GM23338 (cell line): ENCODE results near the gene P2RY6. TPM values are rescaled to one million over a fixed set of nuclear protein-coding genes. Genes with fewer than 3 reads are reported as not detected.

Experiments used
- ATAC-seq: fragments of 200-7000 bp; cut with Tn5 transposase; 3 replicates; pipeline ENCODE4 v1.9.1; 2020
- DNase-seq: peaks from one replicate; pipeline ENCODE4 v3.0.0-alpha.2; 2015; ENCODE audit warnings: low spot score
- H2AFZ ChIP-seq: fragments of 200-600 bp; sonication (generic); 2 replicates; pipeline ENCODE4 v1.8.0; 2016; ENCODE audit warnings: antibody characterized with exemption, mild to moderate bottlenecking, moderate library complexity
- H3F3A ChIP-seq: fragments of 200-600 bp; sonication (generic); replicated peaks from 2 replicates; pipeline ENCODE4 v1.8.0; 2017; ENCODE audit warnings: antibody characterized with exemption, mixed run types, low read depth
- H3K27ac ChIP-seq: fragments of 200-600 bp; sonication (generic); 2 replicates; pipeline ENCODE4 v1.6.1; 2016; ENCODE audit warnings: low read depth
- H3K27me3 ChIP-seq: fragments of 200-600 bp; sonication (generic); 2 replicates; pipeline ENCODE4 v1.8.0; 2016; ENCODE audit warnings: mild to moderate bottlenecking, mixed run types, moderate library complexity; ENCODE audit not compliant: insufficient read depth
- H3K36me3 ChIP-seq: fragments of 200-600 bp; sonication (generic); 2 replicates; pipeline ENCODE4 v1.8.0; 2016; ENCODE audit warnings: mild to moderate bottlenecking; ENCODE audit not compliant: insufficient read depth
- H3K4me1 ChIP-seq: fragments of 200-600 bp; sonication (generic); 2 replicates; pipeline ENCODE4 v1.8.0; 2016; ENCODE audit warnings: mild to moderate bottlenecking, moderate library complexity; ENCODE audit not compliant: insufficient read depth
- H3K4me2 ChIP-seq: fragments of 200-600 bp; sonication (generic); 2 replicates; pipeline ENCODE4 v1.7.1; 2017; ENCODE audit warnings: mixed run types
- H3K4me3 ChIP-seq: fragments of 200-600 bp; sonication (generic); 2 replicates; pipeline ENCODE4 v1.6.1; 2016; ENCODE audit warnings: mixed run types
- H3K79me2 ChIP-seq: fragments of 200-600 bp; sonication (generic); replicated peaks from 2 replicates; pipeline ENCODE4 v1.8.0; 2017; ENCODE audit warnings: mild to moderate bottlenecking; ENCODE audit not compliant: insufficient read depth
- H3K9me2 ChIP-seq: fragments of 200-600 bp; sonication (generic); 2 replicates; pipeline ENCODE4 v1.8.0; 2017; ENCODE audit not compliant: insufficient read depth
- H4K20me1 ChIP-seq: fragments of 200-600 bp; sonication (generic); replicated peaks from 2 replicates; pipeline ENCODE4 v1.8.0; 2017; ENCODE audit warnings: mild to moderate bottlenecking; ENCODE audit not compliant: insufficient read depth
- H3K27ac Mint-ChIP-seq: 2 replicates; pipeline ENCODE4 v1.8.0; 2020; ENCODE audit warnings: inconsistent platforms, mild to moderate bottlenecking, moderate library complexity, mixed read lengths
- H3K27me3 Mint-ChIP-seq: 3 replicates; pipeline ENCODE4 v1.8.0; 2022; ENCODE audit warnings: low read depth, mild to moderate bottlenecking, moderate library complexity, mixed read lengths, inconsistent platforms; ENCODE audit not compliant: insufficient read depth, poor library complexity
- H3K36me3 Mint-ChIP-seq: 3 replicates; pipeline ENCODE4 v1.8.0; 2021; ENCODE audit warnings: low read depth, mild to moderate bottlenecking, inconsistent platforms, moderate library complexity, mixed read lengths
- H3K4me1 Mint-ChIP-seq: 3 replicates; pipeline ENCODE4 v1.8.0; 2020; ENCODE audit warnings: mild to moderate bottlenecking, inconsistent platforms, mixed read lengths
- H3K4me3 Mint-ChIP-seq: 3 replicates; pipeline ENCODE4 v1.8.0; 2021; ENCODE audit warnings: moderate library complexity, mild to moderate bottlenecking, inconsistent platforms, mixed read lengths
- H3K9me3 Mint-ChIP-seq: 3 replicates; pipeline ENCODE4 v1.8.0; 2020; ENCODE audit warnings: moderate library complexity, mild to moderate bottlenecking, inconsistent platforms, mixed read lengths
- CREB1 ChIP-seq: fragments of 250-450 bp; sonication (Bioruptor Pico); IDR thresholded peaks from 2 replicates; pipeline ENCODE4 v1.5.0; 2020; ENCODE audit warnings: low read depth, mild to moderate bottlenecking, moderate library complexity
- EZH2 ChIP-seq: fragments of 200-600 bp; sonication (generic); IDR thresholded peaks from one replicate; pipeline ENCODE4 v1.8.0; 2017; ENCODE audit warnings: antibody characterized with exemption, mild to moderate bottlenecking, low read depth; ENCODE audit not compliant: unreplicated experiment
- JUNB ChIP-seq: IDR thresholded peaks from one replicate; pipeline ENCODE4 v1.6.1; 2016; ENCODE audit warnings: antibody characterized with exemption; ENCODE audit not compliant: unreplicated experiment
- NANOG ChIP-seq: IDR thresholded peaks from 2 replicates; pipeline ENCODE4 v1.6.1; 2016; ENCODE audit warnings: antibody characterized with exemption, borderline replicate concordance
- STAT1 ChIP-seq: IDR thresholded peaks from one replicate; pipeline ENCODE4 v1.6.1; 2016; ENCODE audit warnings: antibody characterized with exemption; ENCODE audit not compliant: unreplicated experiment
- polyA plus RNA-seq: library from polyadenylated mRNA; unstranded; fragments of >200 nt; fragmentation: Nextera tagmentation; extraction: Ambion mirVana; gene quantifications from 2 replicates; pipeline ENCODE4 v1.2.1, GENCODE V29; 2016
- total RNA-seq: library from RNA; depleted of rRNA; stranded (reverse); fragments of >200 nt; shearing (Covaris generic); gene quantifications from 2 replicates; pipeline ENCODE4 v1.2.3, GENCODE V29; 2014
- TF ChIP-seq, protein P1 (sequence below): IDR thresholded peaks from one replicate; pipeline ENCODE4 v1.6.1; 2018; ENCODE audit warnings: antibody characterized with exemption; ENCODE audit not compliant: unreplicated experiment
- TF ChIP-seq, protein P2 (sequence below), 2 experiments: fragments of 200-600 bp in 1 of 2; sonication (generic) in 1 of 2; conservative IDR thresholded peaks; 2 replicates each; pipeline versions ENCODE4 v1.5.1 to v1.6.1; 2016 to 2017; ENCODE audit warnings: antibody characterized with exemption in 2 of 2, low read depth in 2 of 2, mild to moderate bottlenecking in 2 of 2, moderate library complexity in 1 of 2
- TF ChIP-seq, protein P3 (sequence below): IDR thresholded peaks from 2 replicates; pipeline ENCODE4 v1.6.1; 2016; ENCODE audit warnings: antibody characterized with exemption

The P2RY6 gene
- total and polyA plus RNA-seq, 2 experiments from 2014 or later: not detected

DNA sequence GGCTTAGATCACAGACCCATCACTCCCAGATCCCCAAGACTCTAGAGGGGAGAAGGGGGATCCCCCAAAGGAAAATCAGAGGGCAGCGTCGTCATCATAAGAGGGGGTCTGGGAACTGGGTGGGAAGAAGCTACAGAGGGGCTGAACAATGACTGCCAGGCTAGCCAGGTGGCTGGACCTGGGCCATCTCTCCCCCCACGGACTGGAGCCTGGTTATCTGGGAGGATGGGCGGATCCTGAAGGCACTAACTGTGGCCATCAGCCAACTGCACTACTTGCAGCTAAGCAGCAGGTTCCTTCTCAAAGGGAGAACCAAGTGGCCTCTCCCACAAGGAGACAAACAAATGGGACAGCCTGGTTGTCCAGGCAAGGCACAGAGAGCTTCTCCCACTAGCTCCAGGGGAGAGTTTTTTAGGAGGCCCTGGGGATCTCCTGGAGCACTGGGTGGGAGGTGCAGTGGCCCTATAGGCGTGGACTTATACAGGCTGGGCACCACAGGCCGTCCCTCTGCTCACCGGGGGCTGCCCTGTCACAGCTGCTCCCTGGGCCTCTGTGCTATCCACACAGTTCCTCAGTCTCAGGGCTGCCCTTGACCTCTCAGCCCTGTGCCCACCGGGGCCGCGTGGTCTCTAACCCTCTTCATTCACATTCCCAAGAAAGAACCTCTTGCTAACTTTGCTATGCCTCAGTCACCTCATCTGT lies 15.4 kb downstream of the P2RY6 start:
- H3K36me3 ChIP-seq: no peaks in the 10 kb centered on the region
- H2AFZ ChIP-seq: no peak overlapping the region
- Mint-ChIP-seq H3K36me3 (no peaks in the 10 kb centered on the region), H3K4me1 (peaks cover 10% of the 10 kb centered on the region), H3K9me3 (no peaks in the 10 kb centered on the region; the same call in 1 of the 3 replicates), H3K4me3 (no peak overlapping the region), H3K27me3 (peaks cover 20% of the 10 kb centered on the region), H3K27ac (no peak overlapping the region)
- H3F3A ChIP-seq: 0 out of 2 replicates have a peak, but pooled peaks cover 2% of the 10 kb centered on the region
- H3K9me2 ChIP-seq: no peaks in the 10 kb centered on the region
- no peak overlapping the region for H3K27ac ChIP-seq
- H3K4me3 ChIP-seq: no peak overlapping the region
- no peaks in the 10 kb centered on the region for H3K79me2 ChIP-seq
- no peaks in the 10 kb centered on the region for H4K20me1 ChIP-seq
- DNase-seq (no peak), ATAC-seq (no peak)
- H3K4me1 ChIP-seq: no peaks in the 10 kb centered on the region; the same call in 1 of the 2 replicates
- no peak for TF ChIP-seq STAT1
- TF ChIP-seq JUNB: no peak
- no peak for TF ChIP-seq EZH2
- no peak for TF ChIP-seq CREB1
- TF ChIP-seq, protein P1, sequence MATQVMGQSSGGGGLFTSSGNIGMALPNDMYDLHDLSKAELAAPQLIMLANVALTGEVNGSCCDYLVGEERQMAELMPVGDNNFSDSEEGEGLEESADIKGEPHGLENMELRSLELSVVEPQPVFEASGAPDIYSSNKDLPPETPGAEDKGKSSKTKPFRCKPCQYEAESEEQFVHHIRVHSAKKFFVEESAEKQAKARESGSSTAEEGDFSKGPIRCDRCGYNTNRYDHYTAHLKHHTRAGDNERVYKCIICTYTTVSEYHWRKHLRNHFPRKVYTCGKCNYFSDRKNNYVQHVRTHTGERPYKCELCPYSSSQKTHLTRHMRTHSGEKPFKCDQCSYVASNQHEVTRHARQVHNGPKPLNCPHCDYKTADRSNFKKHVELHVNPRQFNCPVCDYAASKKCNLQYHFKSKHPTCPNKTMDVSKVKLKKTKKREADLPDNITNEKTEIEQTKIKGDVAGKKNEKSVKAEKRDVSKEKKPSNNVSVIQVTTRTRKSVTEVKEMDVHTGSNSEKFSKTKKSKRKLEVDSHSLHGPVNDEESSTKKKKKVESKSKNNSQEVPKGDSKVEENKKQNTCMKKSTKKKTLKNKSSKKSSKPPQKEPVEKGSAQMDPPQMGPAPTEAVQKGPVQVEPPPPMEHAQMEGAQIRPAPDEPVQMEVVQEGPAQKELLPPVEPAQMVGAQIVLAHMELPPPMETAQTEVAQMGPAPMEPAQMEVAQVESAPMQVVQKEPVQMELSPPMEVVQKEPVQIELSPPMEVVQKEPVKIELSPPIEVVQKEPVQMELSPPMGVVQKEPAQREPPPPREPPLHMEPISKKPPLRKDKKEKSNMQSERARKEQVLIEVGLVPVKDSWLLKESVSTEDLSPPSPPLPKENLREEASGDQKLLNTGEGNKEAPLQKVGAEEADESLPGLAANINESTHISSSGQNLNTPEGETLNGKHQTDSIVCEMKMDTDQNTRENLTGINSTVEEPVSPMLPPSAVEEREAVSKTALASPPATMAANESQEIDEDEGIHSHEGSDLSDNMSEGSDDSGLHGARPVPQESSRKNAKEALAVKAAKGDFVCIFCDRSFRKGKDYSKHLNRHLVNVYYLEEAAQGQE: no peak
- H3K27me3 ChIP-seq: no peaks in the 10 kb centered on the region
- no peak overlapping the region for H3K4me2 ChIP-seq

DNA sequence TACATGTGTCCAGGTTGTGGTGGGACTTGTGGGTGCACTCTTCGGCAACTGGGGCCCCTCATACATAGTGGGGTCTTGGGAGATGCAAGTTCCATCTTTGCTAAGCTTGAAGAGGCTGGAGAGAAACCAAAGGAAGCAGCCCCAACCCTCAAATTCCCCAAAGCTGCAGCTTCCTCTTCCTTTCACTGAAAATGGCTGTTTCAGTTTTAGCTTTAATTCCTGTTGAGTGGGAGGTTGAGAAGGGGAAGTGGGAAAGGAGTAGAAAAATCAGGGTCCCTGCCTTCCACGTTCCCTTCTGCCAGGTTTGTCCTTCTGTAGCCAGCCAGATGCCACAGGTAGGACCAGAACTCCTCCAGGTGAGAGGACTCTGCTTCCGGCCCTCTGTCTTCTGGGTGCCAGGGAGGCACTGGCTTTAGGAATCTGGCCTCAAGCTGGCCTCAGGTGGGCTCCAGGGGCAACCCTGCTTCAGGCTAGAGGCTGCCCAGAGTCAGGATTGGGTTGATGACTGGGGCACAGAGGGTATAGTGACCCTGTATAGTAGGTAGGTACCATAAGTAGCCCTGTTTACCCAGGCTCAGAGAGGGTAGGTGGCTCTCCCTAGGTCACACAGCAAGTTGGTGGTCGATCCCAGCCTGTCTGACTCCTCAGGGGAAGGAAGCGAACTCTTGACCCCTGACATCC lies 16.2 kb downstream of the P2RY6 start:
- Histone ChIP-seq H3F3A (0 out of 2 replicates have a peak, but pooled peaks cover 2% of the 10 kb centered on the region), H3K36me3 (no peaks in the 10 kb centered on the region), H3K9me2 (no peaks in the 10 kb centered on the region), H3K27ac (no peak overlapping the region), H4K20me1 (no peaks in the 10 kb centered on the region), H3K4me3 (no peak overlapping the region), H2AFZ (no peak overlapping the region), H3K79me2 (no peaks in the 10 kb centered on the region), H3K27me3 (no peaks in the 10 kb centered on the region), H3K4me2 (no peak overlapping the region), H3K4me1 (no peaks in the 10 kb centered on the region; the same call in 1 of the 2 replicates)
- no peak overlapping the region for H3K4me3 Mint-ChIP-seq
- H3K36me3 Mint-ChIP-seq: no peaks in the 10 kb centered on the region
- peaks cover 14% of the 10 kb centered on the region for H3K4me1 Mint-ChIP-seq
- H3K27ac Mint-ChIP-seq: no peak overlapping the region
- no peaks in the 10 kb centered on the region; the same call in 1 of the 3 replicates for H3K9me3 Mint-ChIP-seq
- DNase-seq: no peak
- no peak for ATAC-seq
- peaks cover 25% of the 10 kb centered on the region for H3K27me3 Mint-ChIP-seq
- TF ChIP-seq STAT1 (no peak), NANOG (no peak), EZH2 (no peak)
- TF ChIP-seq, protein P2, sequence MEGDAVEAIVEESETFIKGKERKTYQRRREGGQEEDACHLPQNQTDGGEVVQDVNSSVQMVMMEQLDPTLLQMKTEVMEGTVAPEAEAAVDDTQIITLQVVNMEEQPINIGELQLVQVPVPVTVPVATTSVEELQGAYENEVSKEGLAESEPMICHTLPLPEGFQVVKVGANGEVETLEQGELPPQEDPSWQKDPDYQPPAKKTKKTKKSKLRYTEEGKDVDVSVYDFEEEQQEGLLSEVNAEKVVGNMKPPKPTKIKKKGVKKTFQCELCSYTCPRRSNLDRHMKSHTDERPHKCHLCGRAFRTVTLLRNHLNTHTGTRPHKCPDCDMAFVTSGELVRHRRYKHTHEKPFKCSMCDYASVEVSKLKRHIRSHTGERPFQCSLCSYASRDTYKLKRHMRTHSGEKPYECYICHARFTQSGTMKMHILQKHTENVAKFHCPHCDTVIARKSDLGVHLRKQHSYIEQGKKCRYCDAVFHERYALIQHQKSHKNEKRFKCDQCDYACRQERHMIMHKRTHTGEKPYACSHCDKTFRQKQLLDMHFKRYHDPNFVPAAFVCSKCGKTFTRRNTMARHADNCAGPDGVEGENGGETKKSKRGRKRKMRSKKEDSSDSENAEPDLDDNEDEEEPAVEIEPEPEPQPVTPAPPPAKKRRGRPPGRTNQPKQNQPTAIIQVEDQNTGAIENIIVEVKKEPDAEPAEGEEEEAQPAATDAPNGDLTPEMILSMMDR (conservative IDR thresholded peaks at IDR 0.05; ENCODE audit: low read depth in 2 of 2): no peak
- TF ChIP-seq, protein P3, sequence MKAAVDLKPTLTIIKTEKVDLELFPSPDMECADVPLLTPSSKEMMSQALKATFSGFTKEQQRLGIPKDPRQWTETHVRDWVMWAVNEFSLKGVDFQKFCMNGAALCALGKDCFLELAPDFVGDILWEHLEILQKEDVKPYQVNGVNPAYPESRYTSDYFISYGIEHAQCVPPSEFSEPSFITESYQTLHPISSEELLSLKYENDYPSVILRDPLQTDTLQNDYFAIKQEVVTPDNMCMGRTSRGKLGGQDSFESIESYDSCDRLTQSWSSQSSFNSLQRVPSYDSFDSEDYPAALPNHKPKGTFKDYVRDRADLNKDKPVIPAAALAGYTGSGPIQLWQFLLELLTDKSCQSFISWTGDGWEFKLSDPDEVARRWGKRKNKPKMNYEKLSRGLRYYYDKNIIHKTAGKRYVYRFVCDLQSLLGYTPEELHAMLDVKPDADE: no peak
